HEK293T (cell line): Measurements from ENCODE around the gene UBL7.

Source experiments
- CTBP1 ChIP-seq: fragments of 450-650 bp; IDR thresholded peaks from 2 replicates; pipeline ENCODE4 v1.6.1; 2016; ENCODE audit warnings: borderline replicate concordance
- FOXK2 ChIP-seq: fragments of 450-650 bp; IDR thresholded peaks from 2 replicates; pipeline ENCODE4 v1.6.1; 2016; ENCODE audit warnings: mild to moderate bottlenecking
- FOXM1 ChIP-seq: fragments of 450-650 bp; IDR thresholded peaks from 2 replicates; pipeline ENCODE4 v1.6.1; 2017; ENCODE audit warnings: mild to moderate bottlenecking, borderline replicate concordance
- HDGF ChIP-seq: fragments of 450-650 bp; IDR thresholded peaks from 2 replicates; pipeline ENCODE4 v1.6.1; 2017; ENCODE audit warnings: antibody characterized with exemption, borderline replicate concordance
- TARDBP ChIP-seq: fragments of 450-650 bp; IDR thresholded peaks from 2 replicates; pipeline ENCODE4 v1.6.1; 2016

DNA sequence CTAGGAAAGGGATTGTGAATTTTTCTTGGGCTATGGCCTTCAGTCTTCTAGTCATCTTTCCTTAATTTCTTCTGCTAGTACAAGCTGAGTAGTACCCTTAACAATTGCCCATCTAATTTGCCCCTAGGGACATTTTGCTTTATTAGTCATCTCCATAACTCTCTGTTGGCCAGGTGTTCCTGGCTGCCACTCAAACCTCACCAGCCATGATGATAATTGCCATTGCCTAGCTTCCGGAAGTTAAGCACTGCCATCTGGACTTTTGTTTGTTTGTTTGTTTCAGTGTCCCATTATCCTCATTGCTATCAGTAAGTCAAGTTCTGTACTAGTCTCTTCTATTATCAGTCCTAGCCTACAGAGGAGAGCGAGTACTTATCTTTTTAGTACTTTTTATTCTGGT is 36.6 kb upstream of the UBL7 start:
- TF ChIP-seq FOXK2 (no peak), FOXM1 (no peak), CTBP1 (no peak), TARDBP (no peak), HDGF (no peak)
